HepG2 (cell line): Measurements from ENCODE around the gene CAMTA1. TPM values are rescaled to one million over a fixed set of nuclear protein-coding genes. Genes with fewer than 3 reads are reported as not detected.

Source experiments
- ATAC-seq: fragments of 200-7000 bp; cut with Tn5 transposase; 3 replicates; pipeline ENCODE4 v1.9.1; 2020; ENCODE audit warnings: mild to moderate bottlenecking, moderate library complexity
- BruUV-seq: library from RNA; stranded (reverse); fragments of 400-500 nt; replicated peaks from 2 replicates; lab custom pipeline; 2021; lab: Mats Ljungman, UMichigan
- CTCF ChIA-PET: fragments of 300-600 bp; formaldehyde crosslinking; extraction: SDS; loops from one replicate; lab custom pipeline; 2021; ENCODE audit warnings: low total read pairs, inconsistent platforms, low intra/inter-chr PET ratio; lab: Yijun Ruan, JAX
- POLR2A ChIA-PET: fragments of 350-600 bp; sonication (Branson Sonifier 250); formaldehyde crosslinking; loops from one replicate; lab custom pipeline; 2020; ENCODE audit warnings: antibody characterized with exemption, inconsistent platforms; lab: Yijun Ruan, JAX
- DNase-seq: peaks from one replicate; pipeline ENCODE4 v3.0.0-alpha.2; 2015; ENCODE audit warnings: low spot score
- FAIRE-seq: peaks from 3 replicates; lab custom pipeline; 2011; peaks lifted over from hg19 to GRCh38; lab: Jason Lieb, UNC
- H2AFZ ChIP-seq: one replicate; pipeline ENCODE4 v1.6.1; 2011; ENCODE audit warnings: low read length, inconsistent platforms
- H3K27ac ChIP-seq: fragments of 300-600 bp; 3 replicates; pipeline ENCODE4 v1.8.0; 2011; ENCODE audit warnings: mixed run types, mild to moderate bottlenecking, mixed read lengths, low read length, inconsistent platforms; ENCODE audit not compliant: insufficient read depth; ENCODE audit errors: extremely low read length
- H3K27me3 ChIP-seq, 2 experiments: fragments of 200-600 bp in 1 of 2; 2 replicates in 1 of 2; 3 replicates in 1 of 2; pipeline versions ENCODE4 v1.6.0 to v1.8.0; 2011; ENCODE audit warnings: low read length in 2 of 2, mild to moderate bottlenecking in 2 of 2, moderate library complexity in 2 of 2, inconsistent platforms in 1 of 2; ENCODE audit not compliant: insufficient read depth in 2 of 2, control insufficient read depth in 1 of 2
- H3K36me3 ChIP-seq, 2 experiments: fragments of 200-600 bp in 1 of 2; replicated peaks in 1 of 2; 2 replicates in 1 of 2; 3 replicates in 1 of 2; pipeline versions ENCODE4 v1.5.1 to v1.8.0; 2011; ENCODE audit warnings: low read length in 2 of 2, inconsistent platforms in 1 of 2; ENCODE audit not compliant: insufficient read depth in 2 of 2, control insufficient read depth in 1 of 2
- H3K4me1 ChIP-seq: 2 replicates; pipeline ENCODE4 v1.5.1; 2012; ENCODE audit warnings: low read length, inconsistent platforms; ENCODE audit not compliant: insufficient read depth
- H3K4me2 ChIP-seq: 2 replicates; pipeline ENCODE4 v1.6.0; 2011; ENCODE audit warnings: low read depth, low read length, inconsistent platforms
- H3K4me3 ChIP-seq, 3 experiments: fragments of 200-600 bp in 1 of 3; sonication (generic), shearing (Covaris generic) in 1 of 3; replicated peaks in 1 of 3; 2 replicates each; pipeline ENCODE4 v1.5.1; 2011 to 2016; ENCODE audit warnings: low read length in 3 of 3, inconsistent platforms in 2 of 3, low read depth in 2 of 3, mild to moderate bottlenecking in 2 of 3, control low read depth in 1 of 3, mixed read lengths in 1 of 3; ENCODE audit not compliant: insufficient read depth in 1 of 3
- H3K79me2 ChIP-seq: one replicate; pipeline ENCODE4 v1.6.1; 2011; ENCODE audit warnings: low read length, inconsistent platforms; ENCODE audit not compliant: insufficient read depth
- H3K9ac ChIP-seq: 2 replicates; pipeline ENCODE4 v1.6.0; 2011; ENCODE audit warnings: mild to moderate bottlenecking, low read depth, low read length, inconsistent platforms; ENCODE audit not compliant: insufficient read depth
- H3K9me3 ChIP-seq: 2 replicates; pipeline ENCODE4 v1.5.1; 2012; ENCODE audit warnings: mild to moderate bottlenecking, low read length
- H4K20me1 ChIP-seq: 2 replicates; pipeline ENCODE4 v1.6.0; 2011; ENCODE audit warnings: inconsistent platforms, mild to moderate bottlenecking, low read length, moderate library complexity; ENCODE audit not compliant: insufficient read depth
- BHLHE40 ChIP-seq: IDR thresholded peaks from 2 replicates; pipeline ENCODE4 v1.6.1; 2011; ENCODE audit warnings: low read length, improper control_type of control experiment
- CBX5 ChIP-seq: sonication (generic); formaldehyde crosslinking; IDR thresholded peaks from 2 replicates; pipeline ENCODE4 v1.4.0; 2020; ENCODE audit warnings: missing genetic modification reagents, borderline replicate concordance
- HNF4G ChIP-seq, 2 experiments: sonication (generic) in 1 of 2; formaldehyde crosslinking in 1 of 2; IDR thresholded peaks; 2 replicates each; pipeline versions ENCODE4 v1.4.0 to v1.6.1; 2011 to 2020; ENCODE audit warnings: borderline replicate concordance in 2 of 2, low read depth in 2 of 2, mild to moderate bottlenecking in 2 of 2, low read length in 1 of 2, missing genetic modification reagents in 1 of 2, moderate library complexity in 1 of 2
- PAWR ChIP-seq: sonication (generic); formaldehyde crosslinking; IDR thresholded peaks from 2 replicates; pipeline ENCODE4 v1.4.0; 2020; ENCODE audit warnings: missing genetic modification reagents, mild to moderate bottlenecking, borderline replicate concordance
- ZBED4 ChIP-seq: sonication (generic); formaldehyde crosslinking; IDR thresholded peaks from 2 replicates; pipeline ENCODE4 v1.4.0; 2020; ENCODE audit warnings: missing genetic modification reagents, borderline replicate concordance
- ZNF839 ChIP-seq: sonication (generic); formaldehyde crosslinking; IDR thresholded peaks from 2 replicates; pipeline ENCODE4 v1.4.0; 2020; ENCODE audit warnings: missing genetic modification reagents, mild to moderate bottlenecking, borderline replicate concordance
- WGBS: methylation state at CpG from one replicate; pipeline ENCODE4 v1.1.6; 2017; ENCODE audit warnings: low lambda C conversion rate; 5-methylcytosine and 5-hydroxymethylcytosine counted together
- in situ Hi-C: cut with HindIII; loops from 2 replicates; pipeline ENCODE4 v1.10.0; 2017; ENCODE audit warnings: low pct_unique_long_range_greater_than_20kb; ENCODE audit not compliant: extremely low pct_ligation_motif_present
- intact Hi-C: fragments of 100-400 bp; cut with micrococcal nuclease; formaldehyde crosslinking; loops from one replicate; pipeline ENCODE4 v1.10.0; 2022; ENCODE audit not compliant: unreplicated experiment
- polyA plus RNA-seq, 8 experiments: library from polyadenylated mRNA; depleted of rRNA in 3 of 8; stranded (reverse) in 7 of 8; unstranded in 1 of 8; fragments of >200 nt; fragmentation: Illumina TruSeq in 4 of 8; extraction: Trizol in 4 of 8; gene quantifications; 2 replicates each; pipeline versions ENCODE4 v1.2.1 to v1.2.3, GENCODE V29; 2011 to 2016; ENCODE audit warnings: low read depth in 4 of 8, missing spikeins in 1 of 8, mixed read lengths in 1 of 8; ENCODE audit not compliant: insufficient read depth in 1 of 8
- total RNA-seq, 5 experiments: library from RNA; depleted of rRNA; stranded (reverse); fragments of >200 nt; fragmentation: Illumina TruSeq; extraction: Trizol; gene quantifications; 2 replicates each; pipeline ENCODE4 v1.2.3, GENCODE V29; 2016; ENCODE audit warnings: low read depth in 1 of 5
- TF ChIP-seq, protein P1 (sequence below): sonication (generic); formaldehyde crosslinking; IDR thresholded peaks from 2 replicates; pipeline ENCODE4 v1.4.0; 2020; ENCODE audit warnings: missing genetic modification reagents
- TF ChIP-seq, protein P2 (sequence below): IDR thresholded peaks from 2 replicates; pipeline ENCODE4 v1.6.1; 2012; ENCODE audit warnings: inconsistent platforms
- TF ChIP-seq, protein P3 (sequence below): sonication (generic); formaldehyde crosslinking; conservative IDR thresholded peaks from 2 replicates; pipeline ENCODE4 v1.4.0; 2020; ENCODE audit warnings: mild to moderate bottlenecking, missing genetic modification reagents, moderate library complexity
- TF ChIP-seq, protein P4 (sequence below): sonication (generic); formaldehyde crosslinking; IDR thresholded peaks from 2 replicates; pipeline ENCODE4 v1.4.0; 2020; ENCODE audit warnings: mild to moderate bottlenecking, missing genetic modification reagents

Gene CAMTA1
- total and polyA plus RNA-seq, 2 of the 13 experiments (the other 11 are each of a cell fraction or from before 2014, with no cell fraction given): 25.0 to 36.4 TPM

GRCh38 chr1:7517611-7518330 lies 732.5 kb downstream of the CAMTA1 start:
- no peaks in the 10 kb centered on the region for H4K20me1 ChIP-seq
- in situ Hi-C loops: no loop called here
- FAIRE-seq (no peak), ATAC-seq (no peak), DNase-seq (no peak)
- ChIA-PET POLR2A (no interaction called here), CTCF (no interaction called here)
- H3K9me3 ChIP-seq: no peaks in the 10 kb centered on the region
- BruUV-seq: no TSS peak
- WGBS: 31% methylated on average over 9 of the region's 10 CpGs
- H3K27ac ChIP-seq: no peak overlapping the region
- no peak overlapping the region for H3K4me3 ChIP-seq
- H3K4me1 ChIP-seq: no peaks in the 10 kb centered on the region
- no peaks in the 10 kb centered on the region for H3K79me2 ChIP-seq
- peaks cover 4 to 16% of the 10 kb centered on the region in 2 experiments; a peak in 3 of 5 replicates for H3K27me3 ChIP-seq
- no peak overlapping the region for H3K4me2 ChIP-seq
- intact Hi-C loops: no loop called here
- H3K9ac ChIP-seq: no peak overlapping the region
- H2AFZ ChIP-seq: no peak overlapping the region
- H3K36me3 ChIP-seq: no peaks in the 10 kb centered on the region
- TF ChIP-seq HNF4G (IDR thresholded peaks at IDR 0.05; ENCODE audit: borderline replicate concordance, low read depth, low read length): no peak
- no peak for TF ChIP-seq HNF4G (CRISPR knock-in tag; IDR thresholded peaks at IDR 0.05; ENCODE audit: borderline replicate concordance, low read depth)
- TF ChIP-seq, protein P1, sequence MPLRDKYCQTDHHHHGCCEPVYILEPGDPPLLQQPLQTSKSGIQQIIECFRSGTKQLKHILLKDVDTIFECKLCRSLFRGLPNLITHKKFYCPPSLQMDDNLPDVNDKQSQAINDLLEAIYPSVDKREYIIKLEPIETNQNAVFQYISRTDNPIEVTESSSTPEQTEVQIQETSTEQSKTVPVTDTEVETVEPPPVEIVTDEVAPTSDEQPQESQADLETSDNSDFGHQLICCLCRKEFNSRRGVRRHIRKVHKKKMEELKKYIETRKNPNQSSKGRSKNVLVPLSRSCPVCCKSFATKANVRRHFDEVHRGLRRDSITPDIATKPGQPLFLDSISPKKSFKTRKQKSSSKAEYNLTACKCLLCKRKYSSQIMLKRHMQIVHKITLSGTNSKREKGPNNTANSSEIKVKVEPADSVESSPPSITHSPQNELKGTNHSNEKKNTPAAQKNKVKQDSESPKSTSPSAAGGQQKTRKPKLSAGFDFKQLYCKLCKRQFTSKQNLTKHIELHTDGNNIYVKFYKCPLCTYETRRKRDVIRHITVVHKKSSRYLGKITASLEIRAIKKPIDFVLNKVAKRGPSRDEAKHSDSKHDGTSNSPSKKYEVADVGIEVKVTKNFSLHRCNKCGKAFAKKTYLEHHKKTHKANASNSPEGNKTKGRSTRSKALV (CRISPR knock-in tag): no peak
- TF ChIP-seq, protein P2, sequence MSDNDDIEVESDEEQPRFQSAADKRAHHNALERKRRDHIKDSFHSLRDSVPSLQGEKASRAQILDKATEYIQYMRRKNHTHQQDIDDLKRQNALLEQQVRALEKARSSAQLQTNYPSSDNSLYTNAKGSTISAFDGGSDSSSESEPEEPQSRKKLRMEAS: no peak
- TF ChIP-seq PAWR: no peak
- TF ChIP-seq CBX5 (CRISPR knock-in tag): no peak
- TF ChIP-seq, protein P3, sequence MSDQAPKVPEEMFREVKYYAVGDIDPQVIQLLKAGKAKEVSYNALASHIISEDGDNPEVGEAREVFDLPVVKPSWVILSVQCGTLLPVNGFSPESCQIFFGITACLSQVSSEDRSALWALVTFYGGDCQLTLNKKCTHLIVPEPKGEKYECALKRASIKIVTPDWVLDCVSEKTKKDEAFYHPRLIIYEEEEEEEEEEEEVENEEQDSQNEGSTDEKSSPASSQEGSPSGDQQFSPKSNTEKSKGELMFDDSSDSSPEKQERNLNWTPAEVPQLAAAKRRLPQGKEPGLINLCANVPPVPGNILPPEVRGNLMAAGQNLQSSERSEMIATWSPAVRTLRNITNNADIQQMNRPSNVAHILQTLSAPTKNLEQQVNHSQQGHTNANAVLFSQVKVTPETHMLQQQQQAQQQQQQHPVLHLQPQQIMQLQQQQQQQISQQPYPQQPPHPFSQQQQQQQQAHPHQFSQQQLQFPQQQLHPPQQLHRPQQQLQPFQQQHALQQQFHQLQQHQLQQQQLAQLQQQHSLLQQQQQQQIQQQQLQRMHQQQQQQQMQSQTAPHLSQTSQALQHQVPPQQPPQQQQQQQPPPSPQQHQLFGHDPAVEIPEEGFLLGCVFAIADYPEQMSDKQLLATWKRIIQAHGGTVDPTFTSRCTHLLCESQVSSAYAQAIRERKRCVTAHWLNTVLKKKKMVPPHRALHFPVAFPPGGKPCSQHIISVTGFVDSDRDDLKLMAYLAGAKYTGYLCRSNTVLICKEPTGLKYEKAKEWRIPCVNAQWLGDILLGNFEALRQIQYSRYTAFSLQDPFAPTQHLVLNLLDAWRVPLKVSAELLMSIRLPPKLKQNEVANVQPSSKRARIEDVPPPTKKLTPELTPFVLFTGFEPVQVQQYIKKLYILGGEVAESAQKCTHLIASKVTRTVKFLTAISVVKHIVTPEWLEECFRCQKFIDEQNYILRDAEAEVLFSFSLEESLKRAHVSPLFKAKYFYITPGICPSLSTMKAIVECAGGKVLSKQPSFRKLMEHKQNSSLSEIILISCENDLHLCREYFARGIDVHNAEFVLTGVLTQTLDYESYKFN (CRISPR knock-in tag): no peak
- no peak for TF ChIP-seq ZBED4 (CRISPR knock-in tag)
- TF ChIP-seq BHLHE40: no peak
- TF ChIP-seq, protein P4, sequence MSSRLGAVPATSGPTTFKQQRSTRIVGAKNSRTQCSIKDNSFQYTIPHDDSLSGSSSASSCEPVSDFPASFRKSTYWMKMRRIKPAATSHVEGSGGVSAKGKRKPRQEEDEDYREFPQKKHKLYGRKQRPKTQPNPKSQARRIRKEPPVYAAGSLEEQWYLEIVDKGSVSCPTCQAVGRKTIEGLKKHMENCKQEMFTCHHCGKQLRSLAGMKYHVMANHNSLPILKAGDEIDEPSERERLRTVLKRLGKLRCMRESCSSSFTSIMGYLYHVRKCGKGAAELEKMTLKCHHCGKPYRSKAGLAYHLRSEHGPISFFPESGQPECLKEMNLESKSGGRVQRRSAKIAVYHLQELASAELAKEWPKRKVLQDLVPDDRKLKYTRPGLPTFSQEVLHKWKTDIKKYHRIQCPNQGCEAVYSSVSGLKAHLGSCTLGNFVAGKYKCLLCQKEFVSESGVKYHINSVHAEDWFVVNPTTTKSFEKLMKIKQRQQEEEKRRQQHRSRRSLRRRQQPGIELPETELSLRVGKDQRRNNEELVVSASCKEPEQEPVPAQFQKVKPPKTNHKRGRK (CRISPR knock-in tag): no peak
- no peak for TF ChIP-seq ZNF839 (CRISPR knock-in tag)
